ENCODE data around the gene GRK4.

GRK4 gene

DNA sequence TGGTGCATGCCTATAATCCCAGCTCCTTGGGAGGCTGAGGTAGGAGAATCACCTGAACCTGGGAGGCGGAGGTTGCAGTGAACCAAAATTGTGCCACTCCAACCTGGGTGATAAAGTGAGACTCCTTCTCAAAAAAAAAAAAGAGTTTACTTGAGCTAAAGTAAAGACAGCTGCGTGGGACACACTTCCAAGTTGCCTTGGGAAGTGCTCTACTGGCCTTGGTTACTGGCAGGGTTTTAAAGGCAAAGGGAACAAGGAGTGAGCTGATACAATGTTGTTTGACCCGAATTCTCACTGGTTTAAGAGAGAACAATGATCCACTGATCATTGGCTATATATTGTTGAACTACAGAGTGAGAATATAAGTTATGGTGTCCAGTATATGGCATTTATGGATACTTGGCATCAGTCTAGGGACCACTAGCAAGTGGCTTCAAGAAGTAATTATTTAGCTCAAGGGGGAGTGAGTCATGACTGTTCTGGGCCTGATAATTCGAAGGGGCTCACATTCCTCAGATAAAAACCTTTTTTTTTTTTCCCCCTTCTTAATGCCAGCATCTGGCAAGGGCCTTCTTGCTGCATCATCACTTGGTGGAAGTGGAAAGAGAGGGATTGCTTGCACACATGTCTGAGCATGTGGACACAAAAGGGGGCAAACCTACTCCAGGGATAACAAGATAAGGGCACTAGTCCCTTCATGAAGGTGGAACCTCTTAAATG, 32.3 kb downstream of the GRK4 start:
- no peak overlapping the region for H3K4me3 ChIP-seq (ENCODE audit: low read length)
- DNase-seq (ENCODE audit: low read depth, low spot score) = no peak

DNA sequence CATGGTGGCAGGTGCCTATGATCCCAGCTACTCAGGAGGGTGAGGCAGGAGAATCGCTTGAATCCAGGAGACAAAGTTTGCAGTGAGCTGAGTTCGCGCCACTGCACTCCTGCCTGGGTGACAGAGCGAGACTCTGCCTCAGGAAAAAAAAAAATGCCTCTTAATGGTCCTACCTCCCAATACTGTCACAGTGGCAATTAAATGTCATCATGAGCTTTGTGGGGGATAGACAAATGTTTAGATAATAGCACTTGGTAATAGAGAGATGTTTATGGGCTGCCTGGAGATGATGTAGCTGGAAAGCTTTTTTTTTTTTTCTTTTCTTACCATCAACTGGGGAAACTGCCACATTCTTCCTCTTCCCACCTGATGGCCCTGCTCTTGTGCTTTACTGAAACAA, 33.0 kb downstream of the GRK4 start:
- no peak overlapping the region for H3K4me3 ChIP-seq (ENCODE audit: low read length)
- DNase-seq (ENCODE audit: low read depth, low spot score) = no peak

DNA sequence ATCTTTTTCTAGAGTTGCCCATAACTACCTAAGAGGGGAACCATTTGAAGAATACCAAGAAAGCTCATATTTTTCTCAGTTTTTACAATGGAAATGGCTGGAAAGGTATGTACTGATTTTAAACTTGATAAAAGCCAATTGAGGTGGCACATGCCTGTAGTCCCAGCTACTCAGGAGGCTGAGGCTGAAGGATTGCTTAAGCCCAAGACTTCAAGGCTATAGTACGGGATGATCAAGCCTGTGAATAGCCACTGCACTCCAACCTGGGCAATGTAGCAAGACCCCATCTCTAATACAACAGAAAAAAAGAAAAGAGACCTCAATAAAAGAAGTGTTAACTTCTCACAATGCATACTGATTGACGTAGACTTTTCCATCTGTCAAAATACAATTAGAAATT, 44.4 kb downstream of the GRK4 start:
- H3K4me3 ChIP-seq (ENCODE audit: low read length) = no peak overlapping the region
- no peak for DNase-seq (ENCODE audit: low read depth, low spot score)

DNA sequence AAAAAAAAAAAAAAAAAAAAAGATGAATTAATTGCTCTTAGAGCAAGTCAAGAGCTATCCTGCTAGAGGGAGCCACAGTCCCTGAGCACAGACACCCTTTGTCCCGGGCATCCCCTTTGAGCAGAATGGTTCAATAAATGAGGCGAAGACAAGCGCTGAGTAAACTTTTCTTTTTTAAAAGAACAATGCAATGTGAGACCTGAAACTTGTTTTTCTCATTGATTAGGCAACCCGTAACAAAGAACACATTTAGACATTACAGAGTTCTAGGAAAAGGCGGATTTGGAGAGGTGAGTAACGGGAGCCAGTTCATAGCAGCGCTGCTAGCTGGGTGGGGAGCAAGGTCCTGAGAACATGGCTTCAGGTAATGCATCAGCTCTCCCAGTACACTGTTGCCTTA, 46.1 kb downstream of the GRK4 start:
- no peak overlapping the region for H3K4me3 ChIP-seq (ENCODE audit: low read length)
- DNase-seq (ENCODE audit: low read depth, low spot score) = no peak

DNA sequence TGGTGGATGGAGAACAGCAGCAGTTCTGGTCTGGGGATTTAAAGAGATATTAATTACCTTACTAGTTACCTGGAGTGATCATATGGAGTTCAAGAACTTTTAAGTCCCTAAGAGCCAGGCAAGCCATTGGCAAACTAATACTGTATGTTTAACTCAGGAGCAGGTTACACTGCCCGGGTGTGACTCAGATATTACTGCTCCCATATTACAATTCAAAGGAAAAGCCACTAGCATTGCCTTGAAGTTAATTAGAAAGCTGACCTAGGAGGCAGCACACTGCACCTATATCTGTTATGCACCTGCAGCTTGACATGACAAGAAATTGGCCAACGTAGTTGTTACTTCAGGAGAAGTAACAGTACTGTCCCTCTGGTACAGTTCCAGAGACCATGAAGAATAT, 47.2 kb downstream of the GRK4 start:
- DNase-seq (ENCODE audit: low read depth, low spot score) = no peak
- no peak overlapping the region for H3K4me3 ChIP-seq (ENCODE audit: low read length)

DNA sequence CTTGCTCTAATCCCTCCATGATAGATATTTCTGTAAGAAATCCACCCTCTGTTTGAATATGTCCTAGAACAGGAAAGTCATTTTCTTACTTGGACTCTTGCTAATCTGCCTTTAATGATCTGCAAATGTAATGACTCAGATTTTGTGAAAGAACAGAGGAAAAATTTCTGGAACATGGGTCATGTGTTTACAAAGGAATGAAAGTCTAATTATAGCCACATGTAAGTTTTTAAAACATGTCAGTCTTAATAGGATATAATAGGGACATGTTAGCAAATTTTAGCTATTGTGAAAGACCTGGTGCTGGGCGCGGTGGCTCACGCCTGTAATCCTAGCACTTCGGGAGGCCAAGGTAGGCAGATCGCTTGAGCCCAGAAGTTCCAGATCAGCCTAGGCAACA, 47.6 kb downstream of the GRK4 start:
- no peak for DNase-seq (ENCODE audit: low read depth, low spot score)
- H3K4me3 ChIP-seq (ENCODE audit: low read length) = no peak overlapping the region

DNA sequence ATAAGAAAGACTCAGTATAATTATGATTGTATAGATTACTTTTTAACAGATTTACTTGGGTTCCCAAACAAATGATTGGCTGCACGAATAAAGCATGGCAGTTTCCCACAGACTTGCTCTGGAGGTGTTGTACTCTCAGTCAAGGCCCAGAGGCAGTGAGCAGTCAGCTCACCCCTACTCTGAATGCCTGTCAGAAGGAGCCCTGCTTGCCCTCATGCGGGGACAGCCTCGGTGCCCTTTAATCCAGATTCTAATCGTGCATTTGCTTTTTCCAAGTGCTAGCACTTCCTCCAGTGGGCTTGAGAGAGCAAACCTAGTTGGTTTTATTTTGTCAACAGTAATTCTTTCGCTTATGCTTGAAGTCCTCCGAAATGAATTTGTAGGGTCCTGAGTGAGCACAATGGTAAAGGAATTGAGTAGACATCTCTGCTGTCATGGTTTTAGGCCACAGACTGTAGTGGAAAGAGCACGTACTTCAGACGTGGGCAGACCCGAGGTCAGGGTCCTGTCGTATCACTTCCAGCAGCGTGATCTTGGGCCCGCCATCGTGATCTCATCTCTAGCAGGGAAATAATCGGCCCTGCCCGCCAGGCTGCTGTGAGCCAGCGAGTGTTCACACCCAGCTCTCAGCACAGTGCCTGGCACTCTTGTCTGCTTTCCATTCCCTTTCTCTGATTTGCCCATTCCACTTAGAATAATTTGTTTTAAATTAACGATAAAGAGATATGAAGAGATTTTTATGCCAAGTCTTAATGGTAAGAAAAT, 48.3 kb downstream of the GRK4 start:
- H3K4me3 ChIP-seq (ENCODE audit: low read length) = no peak overlapping the region
- no peak for DNase-seq (ENCODE audit: low read depth, low spot score)

DNA sequence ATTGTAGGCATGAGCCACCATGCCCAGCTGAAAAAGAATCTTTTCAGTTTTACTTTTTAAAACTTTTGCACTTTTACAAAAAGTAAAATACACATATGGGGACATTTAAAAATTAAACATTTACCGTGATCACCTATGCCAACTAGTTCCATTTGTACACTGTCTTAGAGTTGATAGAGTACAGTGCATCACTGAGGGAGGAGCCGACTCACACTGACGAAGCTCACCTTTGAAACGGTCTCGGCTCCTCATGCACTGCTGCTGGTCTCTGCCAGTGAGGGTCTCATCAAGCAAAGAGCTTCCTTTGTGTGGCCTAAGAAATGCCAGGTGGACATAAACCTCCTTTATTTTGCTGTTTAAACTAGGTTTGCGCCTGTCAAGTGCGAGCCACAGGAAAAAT, 50.0 kb downstream of the GRK4 start:
- DNase-seq (ENCODE audit: low read depth, low spot score) = no peak
- H3K4me3 ChIP-seq (ENCODE audit: low read length) = no peak overlapping the region

DNA sequence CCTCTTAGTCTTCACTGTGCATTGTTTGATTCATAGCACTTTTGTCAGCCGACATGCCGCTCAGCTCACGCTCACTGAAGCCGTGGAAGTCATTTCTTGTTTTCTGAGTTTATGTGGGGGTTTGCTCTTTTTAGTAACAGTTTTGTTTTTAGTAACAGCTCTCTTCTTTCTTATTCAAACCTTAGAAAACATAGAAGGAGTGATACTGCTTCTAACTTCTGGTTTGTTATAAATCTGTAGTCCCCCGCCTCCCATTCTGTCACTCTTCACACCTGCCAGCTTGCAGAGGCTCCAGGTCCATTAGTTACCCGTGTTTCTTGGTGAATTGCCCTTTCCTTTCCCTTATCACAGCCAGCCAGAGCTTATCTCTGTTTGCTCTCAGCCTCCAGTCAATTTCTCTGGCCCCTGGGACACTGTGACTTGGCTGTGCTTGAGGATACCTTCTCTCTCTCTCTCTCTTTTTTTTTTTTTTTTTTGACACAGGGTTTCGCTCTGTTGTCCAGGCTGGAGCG, 50.5 kb downstream of the GRK4 start:
- H3K4me3 ChIP-seq (ENCODE audit: low read length) = no peak overlapping the region
- no peak for DNase-seq (ENCODE audit: low read depth, low spot score)

DNA sequence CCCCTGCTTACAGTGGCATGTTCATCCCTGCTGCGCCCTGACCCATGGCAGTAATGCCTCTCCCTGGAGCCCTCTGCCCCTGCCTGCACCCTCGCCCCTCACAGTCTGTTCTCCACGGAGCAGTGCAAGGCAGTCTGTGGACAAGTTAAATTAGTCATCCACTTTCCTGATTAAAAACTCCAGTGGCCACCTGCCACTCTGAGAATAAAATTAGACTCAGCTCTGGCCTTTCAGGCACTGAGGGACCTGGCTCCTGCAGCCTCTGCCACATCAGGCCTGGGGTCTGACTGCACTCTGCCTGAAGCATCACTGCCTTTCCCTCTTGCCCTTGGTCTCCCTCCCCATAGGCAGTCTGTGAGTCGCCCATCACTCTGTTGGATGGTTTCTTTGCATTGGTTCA, 53.6 kb downstream of the GRK4 start:
- no peak for DNase-seq (ENCODE audit: low read depth, low spot score)
- H3K4me3 ChIP-seq (ENCODE audit: low read length) = no peak overlapping the region

DNA sequence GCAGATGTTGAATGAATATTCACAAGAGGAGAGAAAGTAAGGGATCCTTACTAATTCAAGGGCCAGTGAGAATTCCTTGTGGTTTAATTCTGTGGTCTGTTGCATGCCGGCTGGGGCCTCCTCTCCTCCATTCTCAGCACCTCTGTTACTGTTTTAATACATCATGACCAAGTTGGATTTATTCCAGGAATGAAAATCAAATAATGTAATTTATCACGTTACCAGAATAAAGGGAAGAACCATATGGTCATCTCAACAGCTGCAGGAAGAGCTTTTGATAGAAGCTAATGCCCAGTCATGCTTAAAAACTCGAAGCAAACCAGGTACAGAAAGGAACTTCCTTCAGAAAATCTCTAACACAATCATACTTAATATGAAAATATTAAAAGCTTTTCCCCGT, 54.1 kb downstream of the GRK4 start:
- no peak overlapping the region for H3K4me3 ChIP-seq (ENCODE audit: low read length)
- DNase-seq (ENCODE audit: low read depth, low spot score) = no peak

DNA sequence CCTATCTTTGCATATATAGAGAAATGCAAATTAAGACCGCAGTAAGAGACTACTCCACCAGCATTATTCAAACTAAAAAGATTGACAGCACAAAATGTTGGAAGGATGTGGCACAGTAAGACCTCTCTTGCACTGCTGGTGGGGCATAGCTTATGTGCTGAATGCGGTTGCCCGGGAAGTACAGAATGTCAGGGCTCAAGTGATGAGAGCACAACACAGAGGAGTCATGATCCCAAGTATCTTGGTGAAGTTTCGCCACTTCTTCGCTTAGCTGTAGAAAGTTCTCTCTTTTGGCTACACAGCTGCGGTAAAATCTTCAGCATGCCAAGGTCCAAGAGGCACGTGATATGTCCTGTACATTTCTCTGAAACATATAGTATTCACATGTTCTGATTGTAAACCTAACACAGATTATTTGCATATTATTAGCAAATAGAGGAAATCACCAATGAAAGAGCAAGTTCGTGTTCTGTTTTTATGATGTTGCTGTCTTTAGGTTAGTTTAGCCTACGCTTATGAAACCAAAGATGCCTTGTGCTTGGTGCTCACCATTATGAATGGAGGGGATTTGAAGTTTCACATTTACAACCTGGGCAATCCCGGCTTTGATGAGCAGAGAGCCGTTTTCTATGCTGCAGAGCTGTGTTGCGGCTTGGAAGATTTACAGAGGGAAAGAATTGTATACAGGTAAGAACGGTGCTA, 55.9 kb downstream of the GRK4 start:
- H3K4me3 ChIP-seq (ENCODE audit: low read length) = no peak overlapping the region
- DNase-seq (ENCODE audit: low read depth, low spot score) = no peak

DNA sequence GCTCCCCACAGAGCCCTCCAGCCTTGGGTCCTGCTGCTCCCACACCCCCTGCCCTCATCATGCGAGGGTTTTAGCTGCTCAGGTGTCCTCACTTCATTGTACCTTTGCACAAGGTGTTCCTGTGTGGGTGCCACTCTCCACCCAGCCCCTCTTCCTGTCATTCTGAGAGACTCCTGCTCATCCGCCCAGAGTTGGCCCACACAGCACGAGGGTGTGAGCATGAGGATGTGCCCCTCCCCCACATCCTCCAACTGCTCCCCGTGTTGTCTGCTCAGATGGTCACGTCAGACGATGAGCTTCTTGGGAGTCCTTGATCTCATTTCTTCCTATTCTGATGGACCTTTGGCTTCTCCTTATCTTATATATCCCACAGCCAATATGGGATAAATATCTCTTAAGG, 57.8 kb downstream of the GRK4 start:
- DNase-seq (ENCODE audit: low read depth, low spot score) = no peak
- no peak overlapping the region for H3K4me3 ChIP-seq (ENCODE audit: low read length)

DNA sequence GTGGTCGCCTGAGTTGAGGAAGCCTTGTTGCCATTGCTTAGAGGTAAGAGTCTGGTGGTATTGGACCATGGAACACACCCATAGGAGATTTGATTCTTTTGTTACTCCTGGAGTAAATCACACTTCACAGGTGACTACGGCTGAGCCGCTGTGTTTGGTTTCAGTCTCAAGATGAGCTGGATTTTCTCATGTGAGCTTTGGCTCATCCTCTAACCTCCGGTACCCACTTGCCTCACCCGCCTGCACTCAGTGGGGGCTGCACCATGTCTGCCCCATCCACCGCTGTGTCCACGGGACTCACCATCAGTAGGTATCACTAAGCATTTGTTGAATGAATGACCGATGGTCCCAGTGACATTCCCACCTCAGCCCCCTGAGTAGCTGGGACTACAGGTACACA, 58.3 kb downstream of the GRK4 start:
- H3K4me3 ChIP-seq (ENCODE audit: low read length) = no peak overlapping the region

DNA sequence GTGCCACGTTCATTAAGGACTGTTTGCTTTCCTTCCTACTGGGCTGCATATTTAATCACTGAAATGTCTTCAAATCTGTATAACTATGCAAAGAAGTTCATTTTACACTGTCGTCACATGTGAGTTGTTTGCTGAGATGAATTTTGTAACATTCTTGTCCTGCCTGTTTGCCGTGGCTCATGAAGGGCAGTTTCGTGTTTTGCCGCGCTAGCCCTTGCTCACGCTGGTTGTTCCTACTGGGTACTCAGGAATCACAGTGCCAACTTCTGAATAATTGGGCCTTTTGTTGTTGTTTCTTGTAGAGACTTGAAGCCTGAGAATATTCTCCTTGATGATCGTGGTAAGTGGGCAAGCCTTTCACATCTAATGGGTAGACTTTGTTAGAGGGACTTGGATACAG, 58.7 kb downstream of the GRK4 start:
- no peak overlapping the region for H3K4me3 ChIP-seq (ENCODE audit: low read length)
- DNase-seq (ENCODE audit: low read depth, low spot score) = no peak

More for the DNA sequence above, 58.3 kb downstream of the GRK4 start:
- DNase-seq (ENCODE audit: low read depth, low spot score) = no peak

DNA sequence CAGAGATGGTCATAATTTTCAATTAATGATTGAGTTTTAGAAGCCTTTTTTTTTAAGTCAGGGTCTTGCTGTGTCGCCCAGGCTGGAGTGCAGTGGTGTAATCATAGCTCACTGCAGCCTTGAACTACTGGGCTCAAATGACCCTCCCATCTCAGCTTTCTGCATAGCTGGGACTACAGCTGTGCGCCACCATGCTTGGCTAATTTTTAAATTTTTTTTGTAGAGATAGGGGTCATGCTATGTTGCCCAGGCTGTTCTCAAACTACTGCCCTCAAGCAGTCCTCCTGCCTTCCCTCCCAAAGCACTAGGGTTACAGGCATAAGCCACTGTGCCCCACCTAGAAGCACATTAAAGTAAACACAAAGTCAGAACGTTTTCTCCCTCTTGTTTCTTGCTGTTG, 59.3 kb downstream of the GRK4 start:
- H3K4me3 ChIP-seq (ENCODE audit: low read length) = no peak overlapping the region

DNA sequence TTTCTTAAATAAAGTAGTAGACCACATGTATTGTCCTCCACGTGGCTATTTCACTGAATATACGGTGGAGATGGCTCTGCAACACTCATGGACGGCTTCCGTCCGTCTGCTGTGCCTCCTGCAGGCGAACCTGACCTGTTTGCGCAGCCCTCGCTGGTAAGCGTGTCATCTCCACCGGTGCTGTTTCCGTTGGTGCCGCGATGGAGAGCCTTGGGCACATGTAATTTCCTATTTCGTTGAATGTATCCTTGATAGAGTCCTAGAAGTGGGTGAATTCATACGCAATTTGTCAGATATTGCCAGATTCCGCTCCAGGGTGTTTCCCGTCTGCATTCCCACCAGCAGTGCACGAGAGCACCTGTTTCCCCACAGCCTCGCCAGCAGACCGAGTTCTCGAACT, 62.5 kb downstream of the GRK4 start:
- DNase-seq (ENCODE audit: low read depth, low spot score) = no peak

More for the DNA sequence above, 59.3 kb downstream of the GRK4 start:
- no peak for DNase-seq (ENCODE audit: low read depth, low spot score)

DNA sequence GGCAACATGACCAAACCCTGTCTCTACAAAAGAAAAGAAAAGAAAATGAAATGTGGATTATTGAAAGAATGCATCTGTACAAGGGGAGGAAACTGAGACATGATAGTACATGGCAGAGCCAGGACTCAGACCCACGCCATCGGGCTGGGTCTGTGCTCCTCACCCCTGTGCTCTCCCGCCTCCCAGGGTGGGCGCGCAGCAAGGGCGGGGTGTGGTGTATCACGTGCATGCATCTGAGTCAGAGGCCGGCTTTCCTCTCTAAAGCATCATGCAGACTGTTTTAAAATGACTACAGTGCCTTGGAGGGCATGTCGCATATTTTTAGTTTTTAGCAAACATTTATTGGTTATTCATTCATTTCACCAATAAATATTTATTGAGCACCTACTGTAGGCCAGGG, 63.2 kb downstream of the GRK4 start:
- H3K4me3 ChIP-seq (ENCODE audit: low read length) = no peak overlapping the region
- DNase-seq (ENCODE audit: low read depth, low spot score) = no peak

More for the DNA sequence above, 62.5 kb downstream of the GRK4 start:
- H3K4me3 ChIP-seq (ENCODE audit: low read length) = no peak overlapping the region

DNA sequence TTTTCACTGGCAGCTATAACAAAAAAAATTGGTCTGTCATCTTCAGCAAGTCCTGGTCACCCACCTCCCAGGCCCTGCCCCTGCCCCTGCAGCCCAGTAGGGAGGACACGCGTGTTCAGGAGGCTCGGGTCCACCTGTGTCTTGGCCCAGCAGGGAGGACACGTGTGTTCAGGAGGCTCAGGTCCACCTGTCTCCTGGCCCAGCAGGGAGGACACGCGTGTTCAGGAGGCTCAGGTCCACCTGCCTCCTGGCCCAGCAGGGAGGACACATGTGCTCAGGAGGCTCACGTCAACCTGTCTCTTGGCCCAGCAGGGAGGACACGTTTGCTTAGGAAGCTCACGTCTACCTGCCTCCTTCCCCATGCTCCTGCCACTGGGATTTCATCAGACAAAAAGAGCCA, 66.1 kb downstream of the GRK4 start:
- no peak overlapping the region for H3K4me3 ChIP-seq (ENCODE audit: low read length)
- DNase-seq (ENCODE audit: low read depth, low spot score) = no peak
